GM19452 (cell line): ENCODE measurements around the gene POR.
A peak's percentile ranks its signal among the peaks of the same experiment; 100 is the strongest.
"Not testable (repeated sequence)": the region's sequence is repeated elsewhere in the genome, so short reads cannot be mapped to it uniquely, and the experiment has no call there.

Experiments
- ATAC-seq: cut with Tn5 transposase; IDR thresholded peaks from one replicate; pipeline ENCODE4 v1.9.1; 2021; ENCODE audit not compliant: unreplicated experiment

POR gene

DNA sequence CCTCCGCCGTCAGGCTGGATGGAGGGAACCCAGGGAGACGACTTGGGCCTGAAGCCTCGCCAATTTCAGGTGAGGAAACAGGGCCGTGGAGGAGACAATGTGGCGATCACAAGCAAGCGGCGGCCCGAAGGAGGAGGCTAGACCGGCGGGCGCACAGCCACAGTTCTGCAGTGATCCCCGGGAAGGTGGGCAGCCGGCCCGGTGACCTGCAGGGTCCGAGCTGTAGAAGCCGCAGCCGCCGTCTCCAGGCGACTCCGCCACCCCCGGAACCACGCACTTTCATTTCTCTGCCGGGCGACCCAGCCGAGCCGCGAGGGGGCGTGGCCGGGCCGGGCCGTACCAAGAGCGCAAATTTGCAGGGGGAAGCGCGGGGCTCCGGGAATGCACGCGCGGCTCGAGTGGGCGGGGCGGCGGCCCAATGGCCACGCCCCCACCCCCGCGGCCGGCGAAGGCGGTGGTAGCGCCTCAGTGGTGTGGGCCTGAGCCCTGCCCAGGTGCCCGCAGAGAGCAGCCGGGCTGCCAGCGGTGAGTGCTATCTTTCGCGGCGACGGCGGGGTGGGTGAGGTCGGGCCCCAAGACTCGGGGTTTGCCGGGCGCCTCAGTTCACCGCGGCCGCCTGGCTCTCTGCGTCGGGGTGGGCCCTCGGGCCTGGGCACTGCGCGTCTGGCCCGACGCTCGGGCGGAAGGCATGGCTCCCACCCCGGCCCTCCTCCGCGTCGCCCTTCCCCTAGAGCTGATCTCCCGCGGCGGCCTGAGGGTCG is at the start of gene POR:
Gene POR (plus strand): TSS at position 501 of the 761 bp plus-strand sequence. CDS start 38,847 bp downstream, outside the sequence.
- ATAC-seq = peak; percentile 92

DNA sequence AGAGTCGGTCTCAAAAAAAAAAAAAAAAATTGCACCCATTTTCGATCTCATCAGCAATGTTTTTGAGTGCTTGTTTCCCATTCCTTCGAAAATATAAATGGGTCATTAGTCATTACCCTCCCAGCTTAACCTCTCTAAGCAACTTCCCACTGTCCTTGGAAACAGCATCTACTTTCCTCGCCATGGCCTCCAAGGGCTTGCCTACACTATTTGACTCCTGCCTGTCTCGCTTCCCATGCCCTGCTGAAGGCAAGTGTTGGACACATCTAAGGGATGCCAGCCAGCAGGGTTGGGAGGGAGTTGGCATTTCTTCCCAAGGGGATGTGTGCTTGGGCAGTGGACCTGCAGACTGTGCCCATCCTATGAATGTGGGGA is 48.9 kb upstream of the POR start:
- ATAC-seq = no peak

DNA sequence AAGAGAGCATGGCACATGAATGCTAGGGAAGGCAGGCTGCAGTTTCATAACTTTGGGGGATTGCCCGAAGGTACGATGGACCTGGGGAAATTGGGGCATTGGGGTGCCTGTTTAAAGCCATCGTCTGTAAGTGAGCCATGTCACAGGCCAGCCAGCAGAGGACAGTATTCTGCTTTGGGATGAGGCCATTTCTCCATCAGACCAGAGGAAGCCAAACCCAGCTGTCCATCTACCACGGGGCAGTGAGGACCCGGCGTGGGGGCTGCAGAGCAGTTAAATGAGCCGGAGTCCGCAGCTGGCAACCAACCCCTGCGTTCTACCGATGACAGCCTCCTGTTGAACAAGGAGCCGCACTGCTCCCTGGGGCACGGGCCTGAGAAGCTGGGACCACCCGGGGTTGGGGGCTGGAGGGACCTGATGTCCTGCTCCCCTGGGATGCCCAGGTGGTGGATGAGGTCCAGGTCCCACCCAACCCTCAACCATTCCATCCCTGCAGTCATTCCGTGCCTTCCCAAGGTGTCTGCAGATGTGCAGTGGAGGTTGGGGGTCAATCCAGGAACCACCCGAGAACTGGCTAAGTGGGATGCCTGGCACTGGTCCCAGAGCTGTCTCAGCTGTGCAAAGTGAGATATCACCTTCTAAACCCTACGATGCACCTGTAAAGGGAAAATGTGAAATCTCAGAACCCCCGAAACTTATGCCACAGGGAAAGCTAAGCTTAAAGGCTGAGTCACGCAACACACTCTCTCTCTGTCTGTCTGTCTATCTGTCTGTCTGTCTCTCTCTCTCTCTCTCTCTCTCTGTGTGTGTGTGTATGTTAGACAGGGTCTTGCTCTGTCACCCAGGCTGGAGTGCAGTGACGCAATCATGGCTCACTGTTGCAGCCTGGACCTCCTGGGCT is 48.2 kb upstream of the POR start:
- ATAC-seq = no peak

DNA sequence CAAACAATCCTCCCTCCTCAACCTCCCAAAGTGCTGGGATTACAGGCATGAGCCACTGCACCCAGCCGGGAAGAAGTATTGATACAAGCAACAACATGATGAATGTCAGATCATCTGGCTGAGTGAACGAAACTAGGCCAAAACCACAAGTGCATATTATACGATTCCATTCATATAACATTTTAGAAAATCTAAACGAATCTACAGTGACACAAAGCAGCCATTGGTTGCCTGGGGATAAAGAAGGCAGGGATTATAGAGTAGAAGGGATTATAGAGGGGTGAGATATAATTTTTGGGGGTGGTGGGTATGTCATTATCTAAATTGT is 47.6 kb upstream of the POR start:
- no peak for ATAC-seq

DNA sequence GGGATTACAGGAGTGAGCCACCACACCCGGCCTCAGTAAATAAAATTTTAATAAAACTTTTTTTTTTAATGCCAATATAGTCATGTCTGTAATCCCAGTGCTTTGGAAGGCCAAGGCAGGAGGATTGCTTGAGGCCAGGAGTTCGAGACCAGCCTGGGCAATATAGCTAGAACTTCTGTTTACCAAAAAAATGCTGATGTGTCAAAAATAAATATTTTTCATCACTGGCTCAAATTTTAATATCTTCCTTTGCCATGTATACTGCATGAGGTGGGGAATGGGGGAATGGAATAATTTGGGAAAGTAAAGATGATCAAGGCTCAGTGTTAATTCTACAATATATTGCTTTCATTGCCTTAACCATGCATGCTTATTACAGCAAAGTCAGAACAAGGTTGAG is 46.8 kb upstream of the POR start:
- no peak for ATAC-seq

DNA sequence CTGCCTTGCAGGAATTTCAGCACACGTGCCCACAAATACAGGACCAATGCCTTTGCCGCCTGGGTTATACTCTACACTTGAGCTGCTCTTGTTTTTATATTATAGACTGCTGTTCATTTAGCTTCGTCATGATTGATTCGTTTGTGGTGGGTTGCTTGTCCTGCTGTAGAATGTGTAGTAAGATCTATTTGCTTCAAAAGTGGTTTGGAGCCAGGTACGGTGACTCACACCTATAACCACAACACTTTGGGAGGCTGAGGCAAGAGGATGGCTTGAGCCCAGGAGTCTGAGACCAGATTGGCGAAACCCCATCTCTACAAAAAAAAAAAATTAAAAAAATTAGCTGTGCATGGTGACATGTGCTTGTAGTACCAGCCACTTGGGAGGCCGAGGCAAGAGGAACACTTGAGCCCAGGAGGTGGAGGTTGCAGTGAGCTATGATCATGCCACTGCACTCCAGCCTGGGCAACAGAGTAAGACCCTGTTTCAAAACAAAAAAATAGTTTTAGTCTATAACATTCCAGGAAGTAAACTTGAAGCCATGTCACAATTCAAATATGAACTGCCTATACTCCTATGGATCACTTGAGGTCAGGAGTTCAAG is 45.1 kb upstream of the POR start:
- ATAC-seq = no peak

DNA sequence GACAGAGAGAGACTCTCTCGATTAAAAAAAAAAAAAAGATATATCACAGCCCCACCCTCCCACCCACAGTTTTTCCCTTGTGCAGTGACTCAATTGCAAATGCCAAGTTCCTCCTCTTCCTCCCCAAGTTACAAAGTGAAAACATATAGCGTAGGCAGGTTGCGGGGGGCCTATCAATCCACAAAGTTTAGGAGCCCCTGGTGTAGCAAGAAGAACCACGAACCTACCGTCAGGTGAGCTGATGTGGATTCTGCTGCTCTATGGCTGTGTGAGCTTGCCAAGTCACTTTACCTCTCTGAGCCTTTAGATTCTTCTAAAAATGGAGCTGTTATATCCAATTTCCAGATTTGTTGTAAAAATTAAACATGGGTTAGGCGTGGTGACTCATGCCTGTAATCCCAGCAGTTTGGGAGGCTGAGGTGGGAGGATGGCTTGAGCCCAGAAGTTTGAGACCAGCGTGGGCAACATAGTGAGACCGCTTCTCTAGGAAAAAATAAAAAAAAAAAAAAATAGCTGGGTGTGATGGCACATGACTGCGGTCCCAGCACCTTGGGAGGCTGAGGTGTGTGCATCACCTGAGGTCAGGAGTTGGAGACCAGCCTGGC is 44.3 kb upstream of the POR start:
- no peak for ATAC-seq

DNA sequence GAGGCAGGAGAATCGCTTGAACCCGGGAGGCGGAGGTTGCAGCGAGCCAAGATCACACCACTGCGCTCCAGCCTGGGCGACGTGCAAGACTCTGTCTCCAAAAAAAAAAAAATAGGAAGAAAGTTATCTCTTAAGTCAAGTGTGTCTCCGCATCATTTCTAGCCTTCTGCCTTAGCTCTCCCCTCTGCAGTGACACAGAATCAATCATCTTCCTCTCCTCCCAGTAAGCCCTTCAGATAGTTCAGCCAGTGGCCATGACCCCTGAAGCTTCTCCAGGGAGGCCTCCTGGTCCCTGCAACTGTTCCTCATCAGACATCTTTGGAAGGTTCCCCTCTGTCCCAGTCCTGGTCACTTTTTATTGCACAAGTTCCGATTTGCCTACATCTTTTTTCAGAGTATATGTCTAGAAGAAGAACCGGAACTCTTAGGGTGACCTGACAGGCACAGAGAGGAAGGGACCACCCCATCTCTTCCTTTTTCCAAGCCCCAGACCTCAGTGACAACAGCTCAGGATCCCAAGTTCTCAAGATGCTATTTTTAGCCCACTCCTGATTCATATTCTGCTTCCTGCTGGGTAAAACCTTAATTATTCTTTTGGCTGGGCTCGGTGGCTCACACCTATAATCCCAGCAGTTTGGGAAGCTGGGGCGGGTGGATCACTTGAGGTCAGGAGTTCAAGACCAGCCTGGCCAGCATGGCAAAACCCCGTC is 42.7 kb upstream of the POR start:
- ATAC-seq = no peak

DNA sequence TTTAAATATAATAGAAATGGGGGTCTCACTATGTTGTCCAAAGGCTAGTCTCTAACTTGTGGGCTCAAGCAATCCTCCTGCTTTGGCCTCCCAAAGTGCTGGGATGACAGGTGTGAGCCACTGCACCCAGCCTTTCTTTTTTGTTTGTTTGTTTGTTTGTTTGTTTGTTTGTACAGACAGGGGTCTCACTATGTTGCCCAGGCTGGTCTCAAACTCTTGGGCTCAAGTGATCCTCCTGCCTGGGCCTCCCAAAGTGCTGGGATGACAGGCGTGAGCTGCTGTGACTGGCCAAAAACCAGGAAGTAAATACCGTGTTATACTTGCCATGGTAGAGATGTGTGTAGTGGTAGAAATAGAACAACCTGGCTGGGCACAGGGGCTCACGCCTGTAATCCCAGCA is 40.8 kb upstream of the POR start:
- ATAC-seq = not testable (repeated sequence)

DNA sequence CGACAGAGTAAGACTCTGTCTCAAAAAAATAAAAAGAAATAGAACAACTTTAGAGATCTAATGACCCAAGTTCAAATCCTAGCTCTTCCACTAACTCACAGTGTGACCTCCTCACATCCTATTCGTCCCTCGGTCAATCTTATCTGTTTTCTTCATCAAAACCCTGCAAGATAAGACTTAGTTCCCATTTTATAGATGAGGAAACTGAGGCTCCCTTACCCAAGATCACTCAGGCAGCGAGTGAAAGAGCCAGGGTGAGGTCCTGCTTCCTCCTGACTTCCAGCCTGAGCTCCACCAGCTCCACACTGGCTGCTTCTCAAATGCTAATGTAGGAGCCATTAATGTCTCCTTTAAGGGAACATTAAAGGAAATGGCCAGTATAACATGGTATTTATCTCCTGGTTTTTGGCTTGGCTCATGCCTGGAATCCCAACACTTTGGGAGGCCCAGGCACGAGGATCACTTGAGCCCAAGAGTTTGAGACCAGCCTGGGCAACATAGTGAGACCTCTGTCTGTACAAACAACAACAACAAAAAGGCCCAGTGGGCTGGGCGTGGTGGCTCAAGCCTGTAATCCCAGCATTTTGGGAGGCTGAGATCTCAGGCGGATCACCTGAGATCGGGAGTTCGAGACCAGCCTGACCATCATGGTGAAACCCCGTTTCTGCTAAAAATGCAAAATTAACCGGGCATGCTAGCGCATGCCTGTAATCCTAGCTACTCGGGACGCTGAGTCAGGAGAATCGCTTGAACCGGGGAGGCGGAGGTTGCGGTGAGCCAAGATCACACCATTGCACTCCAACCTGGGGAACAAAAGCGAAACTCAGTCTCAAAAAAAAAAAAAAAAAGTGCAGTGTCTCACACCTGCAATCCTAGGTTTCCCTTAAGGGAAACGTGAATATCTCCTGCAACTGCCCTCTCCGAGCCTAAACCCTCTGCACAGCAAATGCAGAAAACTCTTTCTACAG is 39.6 kb upstream of the POR start:
- ATAC-seq = no peak

DNA sequence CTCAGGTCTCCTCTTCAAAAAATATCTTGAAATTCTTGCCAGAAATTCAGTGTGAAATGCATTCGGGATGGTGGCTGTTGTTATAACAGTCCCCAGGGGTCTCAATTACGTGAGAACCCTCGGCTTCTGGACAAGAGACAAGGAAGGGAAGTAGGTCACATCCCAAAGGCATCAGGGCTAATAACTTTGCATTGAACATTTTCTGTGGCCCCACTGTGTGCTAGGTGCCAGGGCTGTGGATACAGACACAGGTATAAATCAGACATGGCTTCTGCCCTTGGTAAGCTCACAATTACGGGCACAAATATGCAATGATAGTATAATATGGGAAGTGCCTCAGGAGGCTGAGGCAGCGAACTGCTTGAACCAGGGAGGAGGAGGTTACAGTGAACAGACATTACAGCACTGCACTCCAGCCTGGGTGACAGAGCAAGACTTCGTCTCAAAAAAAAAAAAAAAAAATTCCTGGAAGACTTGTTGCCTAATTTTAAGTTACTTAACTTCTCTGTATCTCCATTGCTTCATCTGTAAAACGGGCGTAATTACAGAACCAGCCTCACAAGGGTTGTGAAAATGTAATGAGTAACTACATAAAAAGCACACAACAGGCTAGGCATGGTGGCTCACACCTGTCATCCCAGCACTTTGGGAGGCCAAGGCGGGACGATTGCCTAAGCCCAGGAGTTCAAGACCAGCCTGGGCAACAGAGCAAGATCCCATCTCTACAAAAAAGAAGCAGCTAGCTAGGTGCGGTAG is 38.7 kb upstream of the POR start:
- no peak for ATAC-seq

DNA sequence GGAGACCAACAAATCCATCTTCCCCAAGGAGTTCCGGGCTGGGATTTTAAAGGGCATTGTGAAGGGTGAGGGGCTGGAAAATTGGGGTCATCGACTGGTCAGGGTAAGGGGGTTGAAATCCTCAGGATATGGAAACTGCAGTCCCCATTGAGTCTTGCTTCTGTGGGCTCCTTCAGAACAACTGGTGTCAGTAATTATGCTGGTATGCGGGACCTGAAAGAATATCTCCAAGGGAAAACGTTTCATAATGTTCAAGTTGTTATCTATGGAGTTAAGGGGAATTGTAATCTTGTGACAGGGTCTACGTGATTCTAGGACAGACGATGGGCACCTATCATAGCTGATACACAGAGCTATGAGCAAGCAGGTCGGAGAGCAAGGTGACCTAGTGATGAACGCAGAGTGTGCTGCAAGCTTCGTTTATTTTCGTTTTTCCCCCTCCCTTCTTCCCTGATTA is 36.6 kb upstream of the POR start:
- peak; percentile 33 for ATAC-seq

DNA sequence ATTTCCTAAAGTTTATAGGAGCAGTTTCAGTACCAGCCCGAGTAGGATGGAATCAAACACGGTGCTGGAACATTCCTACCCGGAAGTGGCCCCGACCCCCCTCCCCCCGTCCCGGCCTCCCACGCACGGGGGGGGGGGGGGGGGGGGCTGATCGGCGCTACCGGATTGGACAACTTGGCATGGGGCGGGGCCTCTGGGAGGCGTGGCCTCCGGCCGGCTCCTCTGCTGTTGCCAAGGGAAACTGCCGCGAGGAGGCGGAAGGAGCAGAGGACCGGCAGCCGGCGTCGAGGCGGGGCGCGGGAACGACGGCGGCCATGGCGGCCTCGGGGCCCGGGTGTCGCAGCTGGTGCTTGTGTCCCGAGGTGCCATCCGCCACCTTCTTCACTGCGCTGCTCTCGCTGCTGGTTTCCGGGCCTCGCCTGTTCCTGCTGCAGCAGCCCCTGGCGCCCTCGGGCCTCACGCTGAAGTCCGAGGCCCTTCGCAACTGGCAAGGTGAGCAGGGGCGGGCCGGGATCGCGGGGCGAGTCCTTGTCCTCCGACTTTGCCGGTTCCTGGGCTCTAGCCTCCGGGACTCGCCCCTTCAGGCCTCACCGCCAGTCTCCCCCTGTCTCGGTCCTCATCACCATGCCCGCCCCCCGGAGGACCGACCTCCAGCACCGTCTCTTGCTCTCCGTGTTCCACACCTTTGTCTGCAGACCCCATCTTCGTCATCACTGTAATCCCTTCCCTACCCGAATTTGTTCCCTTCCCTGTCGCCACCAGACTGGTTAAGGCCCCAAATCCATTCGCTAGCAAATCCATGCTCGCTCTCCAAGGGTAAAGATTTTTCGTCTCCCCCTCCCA is 36.0 kb upstream of the POR start, which contains the start of gene RHBDD2:
Gene RHBDD2 (plus strand): TSS at position 266 of the 843 bp plus-strand sequence. CDS start 49 bp downstream, at position 315.
- peak; percentile 96 for ATAC-seq

DNA sequence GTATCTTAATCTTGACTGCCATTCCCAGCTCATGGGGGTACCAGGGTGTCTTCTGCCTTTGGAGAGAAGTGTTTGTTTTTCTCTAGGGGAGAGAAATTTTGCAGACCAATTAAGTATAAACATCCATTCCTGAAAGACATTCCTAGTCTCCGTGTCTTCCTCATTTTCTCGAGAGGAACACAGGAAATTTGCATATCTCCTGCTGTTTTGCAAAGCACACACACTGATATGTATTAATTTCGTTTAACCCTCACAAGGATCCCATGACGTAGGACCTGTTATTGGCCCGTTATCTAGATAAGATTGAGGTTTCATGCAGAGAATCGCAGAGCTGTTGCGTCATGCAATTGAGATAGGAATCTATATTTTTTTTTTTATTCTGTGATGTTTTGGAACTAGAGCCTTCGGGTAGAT is 35.2 kb upstream of the POR start:
- ATAC-seq = no peak

DNA sequence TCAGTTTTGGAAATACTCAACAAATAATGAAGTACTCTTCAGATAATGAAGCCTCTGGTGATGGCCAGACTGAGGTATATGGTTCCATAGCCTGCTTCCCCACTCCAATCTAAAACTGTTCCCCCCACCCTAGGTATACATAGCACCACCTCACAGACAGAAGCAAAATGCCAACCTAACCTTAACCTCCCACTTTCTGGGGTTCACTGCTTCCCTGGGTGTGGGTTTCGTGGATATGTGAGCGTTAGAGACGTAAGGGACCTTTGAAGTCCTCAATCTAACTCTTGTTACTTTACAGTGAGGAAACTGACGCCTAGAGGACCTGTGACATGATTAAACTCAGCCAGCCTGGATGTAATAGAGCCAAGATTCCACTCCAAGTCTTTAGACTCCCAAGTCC is 34.7 kb upstream of the POR start:
- ATAC-seq = no peak

DNA sequence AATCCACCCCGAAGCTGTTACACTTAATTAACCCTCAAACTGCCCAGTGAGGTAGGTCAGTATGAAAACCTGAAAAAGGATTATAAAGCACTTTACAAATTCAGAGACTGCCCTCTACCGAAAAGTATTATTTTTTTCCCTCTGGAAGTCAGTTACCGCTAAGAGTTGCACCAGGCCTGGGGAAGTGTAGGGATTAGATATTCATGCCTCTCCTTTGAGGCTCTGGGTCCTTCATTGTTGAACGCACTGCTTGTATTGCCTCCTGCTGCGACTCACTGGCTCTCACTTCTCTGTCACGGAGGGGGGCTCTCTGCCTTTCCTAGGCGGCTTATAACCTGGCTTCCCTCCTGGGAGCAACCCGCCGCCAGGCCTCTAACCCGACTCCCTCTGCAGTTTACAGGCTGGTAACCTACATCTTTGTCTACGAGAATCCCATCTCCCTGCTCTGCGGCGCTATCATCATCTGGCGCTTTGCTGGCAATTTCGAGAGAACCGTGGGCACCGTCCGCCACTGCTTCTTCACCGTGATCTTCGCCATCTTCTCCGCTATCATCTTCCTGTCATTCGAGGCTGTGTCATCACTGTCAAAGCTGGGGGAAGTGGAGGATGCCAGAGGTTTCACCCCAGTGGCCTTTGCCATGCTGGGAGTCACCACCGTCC is 33.4 kb upstream of the POR start:
- ATAC-seq = no peak

DNA sequence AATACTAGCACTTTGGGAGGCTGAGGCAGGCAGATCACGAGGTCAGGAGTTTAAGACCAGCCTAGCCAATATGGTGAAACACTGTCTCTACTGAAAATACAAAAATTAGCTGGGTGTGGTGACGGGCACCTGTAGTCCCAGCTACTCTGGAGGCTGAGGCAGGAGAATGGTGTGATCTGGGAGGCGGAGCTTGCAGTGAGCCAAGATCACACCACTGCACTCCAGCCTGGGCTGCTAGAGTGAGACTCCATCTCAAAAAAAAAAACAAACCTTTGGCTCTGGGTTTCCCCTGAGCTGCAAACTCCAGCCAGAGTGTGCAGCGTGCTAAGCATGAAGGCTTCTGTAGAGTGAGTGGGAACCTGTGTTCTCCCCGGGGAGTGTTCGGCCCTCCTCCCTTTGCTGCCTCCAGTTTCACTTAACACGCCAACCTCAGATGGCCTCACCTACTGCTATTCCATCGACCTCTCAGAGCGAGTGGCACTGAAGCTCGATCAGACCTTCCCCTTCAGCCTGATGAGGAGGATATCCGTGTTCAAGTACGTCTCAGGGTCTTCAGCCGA is 31.6 kb upstream of the POR start:
- not testable (repeated sequence) for ATAC-seq
